Memory B cell (primary cell): Measurements from ENCODE around the gene TRABD.

Experiments
- ATAC-seq: fragments of 150-1000 bp; cut with Tn5 transposase; 2 replicates; pipeline ENCODE4 v1.10.0; 2021; ENCODE audit warnings: low read depth, mild to moderate bottlenecking, moderate library complexity
- DNase-seq, 2 donors: peaks; one replicate each; pipeline ENCODE4 v3.0.0; 2022; ENCODE audit warnings: low spot score in 2 of 2
- H3K27ac Mint-ChIP-seq: one replicate; pipeline ENCODE4 v1.8.0; 2022; ENCODE audit warnings: mild to moderate bottlenecking, moderate library complexity, mixed read lengths
- H3K27me3 Mint-ChIP-seq: one replicate; pipeline ENCODE4 v1.8.0; 2022; ENCODE audit warnings: mixed read lengths
- H3K36me3 Mint-ChIP-seq: one replicate; pipeline ENCODE4 v1.8.0; 2022; ENCODE audit warnings: mild to moderate bottlenecking, mixed read lengths
- H3K4me1 Mint-ChIP-seq: one replicate; pipeline ENCODE4 v1.8.0; 2022; ENCODE audit warnings: mixed read lengths
- H3K4me3 Mint-ChIP-seq: one replicate; pipeline ENCODE4 v1.8.0; 2022; ENCODE audit warnings: mild to moderate bottlenecking, moderate library complexity, mixed read lengths
- H3K9me3 Mint-ChIP-seq: one replicate; pipeline ENCODE4 v1.8.0; 2022; ENCODE audit warnings: mixed read lengths

Gene TRABD

GRCh38 chr22:50218153-50218995, 32.7 kb downstream of the TRABD start:
- DNase-seq (no peak), ATAC-seq (no peak)
- Mint-ChIP-seq H3K4me3 (no peak overlapping the region), H3K4me1 (peaks cover 7% of the 10 kb centered on the region), H3K9me3 (no peaks in the 10 kb centered on the region), H3K27ac (no peak overlapping the region), H3K36me3 (peaks cover 19% of the 10 kb centered on the region), H3K27me3 (no peaks in the 10 kb centered on the region)

- peaks cover 5% of the 10 kb centered on the region for H3K4me1 Mint-ChIP-seq
- ATAC-seq (peak; percentile 21), DNase-seq (no peak)
- no peaks in the 10 kb centered on the region for H3K9me3 Mint-ChIP-seq
- H3K27me3 Mint-ChIP-seq, result no peaks in the 10 kb centered on the region
- H3K27ac Mint-ChIP-seq, result no peak overlapping the region
- peaks cover 20% of the 10 kb centered on the region for H3K36me3 Mint-ChIP-seq
- no peak overlapping the region for H3K4me3 Mint-ChIP-seq
These were observed 33.4 kb downstream of the TRABD start for GRCh38 chr22:50218996-50219727.

GRCh38 chr22:50219800-50220602, 34.3 kb downstream of the TRABD start:
- H3K4me3 Mint-ChIP-seq, result no peak overlapping the region
- peaks cover 18% of the 10 kb centered on the region for H3K36me3 Mint-ChIP-seq
- no peak overlapping the region for H3K27ac Mint-ChIP-seq
- ATAC-seq (no peak), DNase-seq (no peak)
- H3K27me3 Mint-ChIP-seq, result no peaks in the 10 kb centered on the region
- no peaks in the 10 kb centered on the region for H3K9me3 Mint-ChIP-seq
- peaks cover 2% of the 10 kb centered on the region for H3K4me1 Mint-ChIP-seq

GRCh38 chr22:50220603-50221409, 35.1 kb downstream of the TRABD start:
- peaks cover 15% of the 10 kb centered on the region for H3K36me3 Mint-ChIP-seq
- H3K27ac Mint-ChIP-seq, result peak overlapping the region; percentile 17

GRCh38 chr22:50221410-50222300, 35.9 kb downstream of the TRABD start:
- peak overlapping the region; percentile 17 for H3K27ac Mint-ChIP-seq
- peak; percentile 25 for ATAC-seq
- no peaks in the 10 kb centered on the region for H3K9me3 Mint-ChIP-seq
- no peaks in the 10 kb centered on the region for H3K27me3 Mint-ChIP-seq
- DNase-seq, result no peak
- no peaks in the 10 kb centered on the region for H3K4me1 Mint-ChIP-seq
- H3K36me3 Mint-ChIP-seq, result peaks cover 15% of the 10 kb centered on the region
- no peak overlapping the region for H3K4me3 Mint-ChIP-seq

More at GRCh38 chr22:50220603-50221409, 35.1 kb downstream of the TRABD start:
- no peak overlapping the region for H3K4me3 Mint-ChIP-seq
- no peak for DNase-seq
- no peaks in the 10 kb centered on the region for H3K27me3 Mint-ChIP-seq
- no peak for ATAC-seq
- no peaks in the 10 kb centered on the region for H3K9me3 Mint-ChIP-seq
- H3K4me1 Mint-ChIP-seq, result no peaks in the 10 kb centered on the region

GRCh38 chr22:50222508-50222907, 36.8 kb downstream of the TRABD start:
- no peak overlapping the region for H3K4me3 Mint-ChIP-seq
- H3K27ac Mint-ChIP-seq, result no peak overlapping the region
- no peaks in the 10 kb centered on the region for H3K27me3 Mint-ChIP-seq
- peaks cover 16% of the 10 kb centered on the region for H3K36me3 Mint-ChIP-seq
- ATAC-seq, result no peak
- no peaks in the 10 kb centered on the region for H3K9me3 Mint-ChIP-seq
- DNase-seq, result no peak
- no peaks in the 10 kb centered on the region for H3K4me1 Mint-ChIP-seq

GRCh38 chr22:50224071-50224470, 38.4 kb downstream of the TRABD start:
- Mint-ChIP-seq H3K36me3 (peaks cover 22% of the 10 kb centered on the region), H3K27ac (no peak overlapping the region), H3K27me3 (no peaks in the 10 kb centered on the region), H3K4me1 (peaks cover 4% of the 10 kb centered on the region), H3K9me3 (no peaks in the 10 kb centered on the region), H3K4me3 (no peak overlapping the region)
- DNase-seq (no peak), ATAC-seq (no peak)

GRCh38 chr22:50225200-50225969, 39.7 kb downstream of the TRABD start:
- DNase-seq (no peak), ATAC-seq (no peak)
- H3K9me3 Mint-ChIP-seq, result no peaks in the 10 kb centered on the region
- H3K4me1 Mint-ChIP-seq, result peaks cover 6% of the 10 kb centered on the region
- H3K4me3 Mint-ChIP-seq, result no peak overlapping the region
- no peaks in the 10 kb centered on the region for H3K27me3 Mint-ChIP-seq
- H3K27ac Mint-ChIP-seq, result no peak overlapping the region
- H3K36me3 Mint-ChIP-seq, result peaks cover 23% of the 10 kb centered on the region

GRCh38 chr22:50226063-50226874, 40.6 kb downstream of the TRABD start:
- Mint-ChIP-seq H3K27me3 (no peaks in the 10 kb centered on the region), H3K27ac (no peak overlapping the region), H3K36me3 (peaks cover 23% of the 10 kb centered on the region), H3K9me3 (no peaks in the 10 kb centered on the region), H3K4me3 (no peak overlapping the region), H3K4me1 (peaks cover 6% of the 10 kb centered on the region)
- ATAC-seq, result no peak
- DNase-seq, result no peak

GRCh38 chr22:50226875-50227165, 41.1 kb downstream of the TRABD start:
- no peak overlapping the region for H3K4me3 Mint-ChIP-seq
- no peaks in the 10 kb centered on the region for H3K27me3 Mint-ChIP-seq
- H3K9me3 Mint-ChIP-seq, result no peaks in the 10 kb centered on the region
- no peak for ATAC-seq
- no peak for DNase-seq
- no peak overlapping the region for H3K27ac Mint-ChIP-seq
- peaks cover 6% of the 10 kb centered on the region for H3K4me1 Mint-ChIP-seq
- H3K36me3 Mint-ChIP-seq, result peaks cover 23% of the 10 kb centered on the region

GRCh38 chr22:50227579-50228215, 42.0 kb downstream of the TRABD start:
- Mint-ChIP-seq H3K27me3 (no peaks in the 10 kb centered on the region), H3K4me1 (peaks cover 6% of the 10 kb centered on the region), H3K27ac (no peak overlapping the region), H3K9me3 (no peaks in the 10 kb centered on the region), H3K4me3 (no peak overlapping the region), H3K36me3 (peaks cover 25% of the 10 kb centered on the region)
- DNase-seq (no peak), ATAC-seq (no peak)
